AG08395 (cell line): ENCODE measurements around the gene STRADA.

ENCODE experiments used
- DNase-seq: peaks from one replicate; pipeline ENCODE4 v3.0.0; 2012; ENCODE audit warnings: mixed read lengths, low spot score

The STRADA gene

DNA sequence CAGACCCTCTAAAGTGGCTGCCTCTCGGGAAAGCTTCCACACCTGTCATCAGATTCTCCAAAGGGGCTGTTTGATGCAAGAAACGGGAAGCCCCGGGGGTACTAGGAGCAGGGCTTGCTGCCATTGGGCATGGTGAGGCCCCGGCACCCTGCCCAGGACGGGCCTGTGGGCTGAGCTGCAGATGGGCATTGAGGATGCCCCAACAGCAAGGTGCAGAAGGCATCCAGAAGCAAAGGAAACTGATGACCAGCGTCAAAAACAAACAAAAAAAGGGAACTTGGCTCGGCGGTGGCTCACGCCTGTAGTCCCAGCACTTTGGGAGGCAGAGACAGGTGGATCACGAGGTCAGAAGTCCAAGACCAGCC, 40.2 kb downstream of the STRADA start:
- no peak for DNase-seq

DNA sequence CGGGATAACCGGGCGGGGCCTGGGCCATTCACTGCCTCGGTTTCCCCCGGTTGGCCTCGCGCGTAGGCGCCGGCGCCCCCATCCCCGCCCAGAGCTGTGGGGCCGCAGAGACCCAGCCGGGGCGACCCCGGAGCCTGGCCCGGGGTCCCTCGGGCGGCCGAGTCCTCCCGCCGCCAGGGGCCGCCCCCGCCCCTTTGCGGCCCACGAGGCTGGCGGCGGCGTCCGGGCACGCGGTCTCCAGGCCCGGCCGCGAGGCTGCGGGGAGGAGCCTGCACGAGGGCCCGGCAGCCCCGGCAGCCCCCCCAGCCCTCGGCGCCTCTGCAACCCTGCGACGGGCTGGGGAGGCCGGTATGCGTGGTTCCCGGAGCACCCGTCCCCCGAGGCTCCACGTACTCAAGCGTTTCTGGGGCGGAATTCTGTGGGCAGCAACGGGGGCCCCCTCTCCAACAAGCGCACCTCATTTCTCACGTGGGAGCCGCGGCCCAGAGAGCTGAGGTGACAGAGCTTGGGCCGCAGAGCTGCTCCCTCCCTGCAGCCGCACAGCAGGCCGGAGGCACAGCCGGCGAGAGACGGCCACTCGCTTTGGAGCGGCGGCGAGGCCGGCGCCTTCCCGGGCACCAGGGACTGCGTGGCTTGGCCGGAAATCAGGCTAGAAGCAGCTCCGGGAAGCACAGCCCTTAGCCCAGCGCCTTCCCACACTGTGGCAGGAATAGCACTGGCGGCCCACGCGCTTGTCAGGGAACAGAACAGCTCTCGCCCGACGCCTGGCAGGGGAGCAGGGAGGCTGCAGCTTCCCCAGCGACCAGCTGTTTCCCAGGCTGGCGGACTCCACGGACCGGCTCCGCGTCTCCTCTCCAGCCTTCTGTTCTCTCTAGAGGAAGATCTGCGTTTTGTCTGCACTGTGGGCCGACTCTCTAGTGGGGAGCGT, 40.8 kb downstream of the STRADA start:
- DNase-seq, result peak; percentile 48

DNA sequence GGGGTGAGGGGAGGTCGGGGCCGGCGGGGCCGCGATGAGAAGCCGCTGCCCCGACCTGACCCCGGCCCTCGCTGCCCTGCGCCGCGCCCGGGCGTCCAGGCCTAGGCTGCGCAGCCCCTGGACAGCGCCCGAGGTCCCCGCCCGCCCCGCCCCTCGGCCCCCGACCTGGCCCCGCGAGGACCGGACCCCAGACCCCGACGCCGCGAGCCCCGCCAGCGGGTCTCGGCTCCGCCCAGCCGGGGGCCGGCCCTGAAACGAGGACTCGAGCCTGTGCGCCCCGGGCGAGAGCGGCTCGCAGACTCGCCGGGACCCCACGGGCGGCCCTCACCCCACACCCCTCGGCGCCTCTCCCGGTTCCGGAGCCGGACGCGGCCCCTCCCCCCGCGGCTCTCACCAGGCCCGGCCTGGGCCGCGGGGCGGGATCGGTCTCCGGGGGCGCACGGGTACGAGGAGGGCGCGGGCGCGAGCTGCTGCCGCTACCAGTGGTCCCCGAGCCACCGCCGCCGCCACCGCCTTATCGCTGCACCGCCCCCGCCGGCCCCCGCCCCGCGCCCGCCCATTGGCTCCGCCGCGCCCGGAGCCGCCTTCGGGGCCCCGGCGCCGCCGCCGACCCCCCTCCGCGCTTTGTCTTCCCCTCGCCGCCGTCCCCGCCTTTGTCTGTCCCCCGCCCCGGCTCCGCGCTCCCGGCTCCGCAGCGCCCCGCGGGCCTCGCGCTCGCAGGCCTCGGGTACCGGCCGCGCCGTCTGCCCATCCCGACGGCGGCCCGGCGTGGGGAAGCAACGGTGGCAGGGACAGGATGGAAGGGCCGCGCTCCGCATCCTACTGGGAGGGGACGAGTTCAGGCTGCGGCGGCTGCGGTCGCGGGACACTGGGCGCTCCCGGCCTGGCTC, 41.7 kb downstream of the STRADA start, which contains the start of gene LIMD2:
LIMD2 (minus strand) TSS at position 488 of the 890 bp plus-strand sequence. CDS start 827 bp downstream, outside the sequence.
- peak; percentile 50 for DNase-seq

DNA sequence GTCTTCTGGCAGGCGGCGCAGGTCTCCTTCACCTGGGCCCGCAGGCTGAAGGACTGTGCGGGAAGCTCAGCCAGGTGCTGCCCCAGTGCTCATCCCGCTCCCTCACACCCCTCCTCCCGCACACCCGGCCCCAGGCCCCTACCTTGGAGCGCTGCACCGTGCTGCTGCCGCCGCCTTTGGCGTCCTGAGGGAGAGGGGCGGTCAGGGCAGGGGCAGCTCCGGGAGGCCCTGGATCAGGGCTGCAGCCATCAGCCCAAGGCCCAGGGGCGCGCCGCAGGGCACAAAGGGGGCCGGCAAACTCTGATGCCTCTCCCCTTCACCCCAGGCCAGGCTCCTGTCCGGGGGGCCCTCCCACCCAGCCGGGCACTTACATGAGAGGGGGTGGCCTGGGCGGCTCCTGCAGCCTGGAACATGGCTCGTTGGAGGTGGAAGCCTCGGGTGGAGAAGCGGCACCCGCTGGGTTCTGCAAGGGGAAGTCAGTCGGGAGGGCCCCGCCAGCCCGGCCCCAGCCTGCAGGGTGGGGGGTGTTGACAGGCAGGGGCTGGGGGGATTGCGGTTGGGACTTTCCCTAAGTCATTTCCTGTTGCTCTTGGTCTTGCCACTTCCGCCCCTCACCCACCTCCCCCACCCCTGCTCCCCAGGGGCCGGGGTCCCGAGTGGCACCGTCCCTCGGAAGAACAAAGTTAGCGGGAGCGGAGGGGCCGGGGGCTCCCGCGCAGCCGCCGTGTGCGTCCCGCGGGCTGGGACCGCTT, 42.5 kb downstream of the STRADA start:
- no peak for DNase-seq

DNA sequence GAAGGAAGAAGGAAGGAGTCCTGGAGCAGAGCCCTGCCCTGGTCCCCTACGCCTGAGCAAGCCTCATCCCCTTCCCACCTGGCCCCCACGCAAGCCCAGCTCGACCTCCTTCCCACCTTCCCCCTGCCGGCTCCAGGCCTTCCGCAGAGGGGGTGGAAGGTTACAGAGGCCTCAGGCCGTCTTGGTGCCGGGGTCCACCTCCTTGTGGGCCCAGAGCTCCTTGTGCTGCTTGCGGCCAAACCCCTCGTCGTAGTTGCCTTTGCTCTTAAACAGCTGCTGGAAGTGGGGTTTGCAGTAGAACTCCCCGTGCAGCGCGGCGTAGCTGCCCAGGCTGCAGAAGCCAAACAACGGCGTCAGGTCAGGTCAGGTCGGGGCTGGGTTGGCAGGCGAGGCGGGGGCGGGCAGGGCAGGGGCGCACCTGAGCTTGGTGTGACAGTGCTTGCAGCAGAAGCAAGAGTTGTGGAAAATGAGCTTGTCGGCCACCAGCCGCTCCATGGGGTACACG, 43.2 kb downstream of the STRADA start:
- DNase-seq, result no peak

DNA sequence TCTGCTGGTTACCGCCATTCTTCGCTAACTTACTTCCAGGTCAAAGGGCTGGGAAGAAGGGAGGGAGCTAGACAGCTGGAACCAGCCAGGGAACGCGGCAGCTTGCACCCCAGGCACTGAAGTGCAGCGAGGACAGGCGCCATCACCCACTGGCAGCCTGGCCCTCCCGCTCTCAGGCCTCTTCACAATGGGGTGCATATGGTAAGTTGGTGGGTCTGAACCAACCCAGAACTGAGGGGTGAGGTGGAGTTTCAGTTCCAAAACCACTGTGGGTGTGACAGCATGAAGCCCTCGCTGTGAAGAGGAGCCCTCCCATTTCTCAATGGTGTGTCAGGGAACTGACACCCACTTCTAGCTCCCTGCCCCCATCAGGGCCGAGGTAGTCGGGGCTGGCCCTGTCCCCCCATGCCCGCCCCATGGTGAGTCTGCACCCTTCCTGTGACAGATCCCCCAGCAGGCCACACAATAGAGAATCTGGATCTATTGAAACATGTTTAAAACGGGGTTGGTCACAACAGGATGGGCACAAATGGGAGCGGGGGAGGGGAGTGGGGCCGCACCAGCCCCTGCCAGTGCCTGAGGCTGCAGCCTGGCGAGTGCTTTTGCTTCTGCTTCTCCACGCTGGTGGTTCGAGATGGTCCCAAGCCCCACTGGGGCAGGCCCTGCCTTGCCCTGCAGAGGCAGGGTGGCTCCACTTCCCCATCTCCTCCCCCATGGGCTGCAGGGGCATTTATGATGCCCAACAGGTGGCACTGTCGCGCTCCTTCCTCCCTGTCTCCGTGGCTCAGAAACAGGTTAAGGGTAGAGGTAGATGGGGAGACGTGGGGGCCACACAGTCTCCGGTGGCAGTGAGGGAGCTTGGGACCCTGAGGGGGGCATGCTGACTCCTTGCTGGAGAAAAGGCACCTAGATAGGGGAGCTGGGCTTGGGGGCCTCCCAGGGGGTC, 44.0 kb downstream of the STRADA start:
- peak; percentile 42 for DNase-seq

DNA sequence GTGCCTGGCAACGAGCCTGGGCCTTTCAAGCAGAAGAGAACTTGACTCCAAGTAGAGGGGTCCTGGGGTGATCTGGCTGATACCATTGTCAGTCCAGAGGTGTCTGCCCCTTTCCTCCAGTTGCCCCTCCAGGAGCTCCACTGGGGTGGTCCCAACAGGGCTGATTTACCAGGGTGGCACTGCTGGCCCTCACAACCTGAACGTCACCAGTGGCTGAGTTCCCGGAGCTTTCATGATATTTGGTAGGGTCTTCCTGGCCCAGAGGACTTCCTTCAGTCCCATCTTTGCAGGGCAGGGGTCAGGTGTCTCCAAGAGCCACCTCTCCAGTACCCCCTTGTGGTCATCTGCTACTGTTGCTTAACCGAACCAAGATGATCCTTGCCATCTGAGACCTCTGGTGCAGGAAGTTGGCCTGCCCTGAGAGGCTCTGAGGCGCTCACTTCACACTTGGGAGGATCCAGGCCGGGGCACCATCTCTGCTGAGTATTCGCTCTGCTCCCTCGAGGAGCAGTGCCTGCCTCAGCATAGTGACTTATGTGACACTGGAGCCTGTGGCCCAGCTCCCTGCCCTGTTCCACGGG, 45.1 kb downstream of the STRADA start:
- DNase-seq, result peak; percentile 52

DNA sequence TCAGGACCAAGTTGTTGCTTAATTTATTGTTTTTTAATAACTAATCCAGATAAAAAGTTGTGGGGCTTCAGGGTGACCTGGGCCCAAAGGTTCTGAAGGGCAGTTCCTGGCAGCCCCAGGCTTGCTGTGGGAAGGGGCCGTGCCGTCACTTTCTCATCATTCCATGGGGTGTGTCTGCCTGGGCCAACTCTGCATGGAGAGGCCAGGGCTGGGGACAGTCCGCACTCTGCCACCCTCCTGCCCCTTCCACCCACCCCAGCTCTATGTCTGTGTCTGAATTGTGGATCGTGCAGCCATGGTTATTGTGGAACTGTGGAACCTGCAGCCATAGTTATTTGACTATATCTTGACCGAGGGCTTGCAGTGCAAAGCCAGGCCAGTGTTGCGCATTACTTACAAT, 45.7 kb downstream of the STRADA start:
- no peak for DNase-seq

DNA sequence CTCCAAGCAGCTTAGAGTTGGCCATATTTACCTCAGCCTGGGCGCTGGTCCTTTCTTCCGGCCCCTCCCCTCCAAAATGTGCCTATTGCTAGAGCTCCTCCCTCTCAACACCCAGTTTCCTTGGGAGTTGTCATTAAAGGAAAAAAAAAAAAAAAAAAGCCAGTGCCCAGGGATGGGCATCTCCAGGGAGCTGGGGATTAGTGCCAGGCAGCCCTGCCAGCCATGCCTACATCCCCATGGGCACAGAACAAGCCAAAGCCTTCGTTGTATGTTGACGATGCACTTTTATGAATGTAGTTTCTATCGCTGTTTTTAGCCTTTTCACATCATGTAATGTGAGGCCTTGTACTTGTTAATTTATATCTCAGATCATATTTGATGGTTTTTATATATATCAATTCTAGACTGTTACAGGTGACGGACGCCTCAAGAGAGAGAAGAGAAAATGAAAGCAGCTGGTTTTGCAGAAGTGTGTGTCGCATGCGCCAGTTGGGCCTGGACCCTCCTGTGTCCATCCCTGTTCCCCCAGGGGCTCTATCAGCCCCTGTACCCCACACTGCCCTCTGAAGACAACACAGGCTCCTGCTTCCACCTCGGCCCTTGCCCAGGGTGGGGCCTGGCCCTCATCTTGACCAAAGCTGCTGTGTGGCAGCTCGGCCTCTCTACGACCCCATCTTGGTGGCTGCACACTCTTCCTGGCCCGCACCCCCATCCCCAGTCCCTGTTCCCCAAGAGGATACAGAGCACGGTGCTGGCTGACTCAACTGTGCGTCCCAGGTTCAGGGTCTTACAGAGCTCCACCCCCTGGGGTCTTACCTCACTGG, 46.4 kb downstream of the STRADA start:
- no peak for DNase-seq

DNA sequence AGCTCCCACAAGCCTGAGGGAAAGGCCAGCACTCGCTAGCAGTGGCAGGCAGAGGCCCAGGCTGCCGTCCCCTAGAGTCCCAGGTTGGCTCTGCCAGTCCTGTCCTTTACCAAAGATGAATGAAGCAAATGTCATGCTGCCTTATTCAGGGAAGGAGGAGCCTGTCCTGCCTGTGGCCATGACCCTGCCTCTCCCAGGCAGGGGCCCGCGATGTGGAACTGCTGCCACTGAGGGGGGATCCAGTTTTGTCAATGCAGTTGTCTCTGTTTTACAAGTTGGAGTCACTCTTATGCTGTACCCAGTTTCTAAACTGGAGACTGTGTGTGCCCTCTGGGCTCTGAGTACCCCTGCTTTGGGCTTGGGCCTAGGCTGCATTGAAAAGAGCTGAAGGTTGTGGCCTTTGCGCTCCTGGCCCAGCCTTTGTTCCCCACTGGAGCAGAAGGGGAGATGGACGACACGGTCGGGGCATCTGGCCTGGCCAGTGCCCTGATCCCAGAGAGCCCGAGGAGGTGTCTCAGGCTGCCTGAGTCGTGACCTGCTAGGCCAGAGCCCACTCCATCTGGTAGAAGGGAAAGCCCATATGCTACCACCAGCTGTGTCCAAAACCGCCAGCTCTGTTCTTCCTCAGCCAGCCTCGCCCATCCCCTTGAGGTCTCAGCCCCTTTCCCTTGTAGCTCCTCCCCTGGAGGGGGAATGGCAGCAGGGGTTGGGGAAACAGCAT, 47.2 kb downstream of the STRADA start:
- DNase-seq, result no peak

DNA sequence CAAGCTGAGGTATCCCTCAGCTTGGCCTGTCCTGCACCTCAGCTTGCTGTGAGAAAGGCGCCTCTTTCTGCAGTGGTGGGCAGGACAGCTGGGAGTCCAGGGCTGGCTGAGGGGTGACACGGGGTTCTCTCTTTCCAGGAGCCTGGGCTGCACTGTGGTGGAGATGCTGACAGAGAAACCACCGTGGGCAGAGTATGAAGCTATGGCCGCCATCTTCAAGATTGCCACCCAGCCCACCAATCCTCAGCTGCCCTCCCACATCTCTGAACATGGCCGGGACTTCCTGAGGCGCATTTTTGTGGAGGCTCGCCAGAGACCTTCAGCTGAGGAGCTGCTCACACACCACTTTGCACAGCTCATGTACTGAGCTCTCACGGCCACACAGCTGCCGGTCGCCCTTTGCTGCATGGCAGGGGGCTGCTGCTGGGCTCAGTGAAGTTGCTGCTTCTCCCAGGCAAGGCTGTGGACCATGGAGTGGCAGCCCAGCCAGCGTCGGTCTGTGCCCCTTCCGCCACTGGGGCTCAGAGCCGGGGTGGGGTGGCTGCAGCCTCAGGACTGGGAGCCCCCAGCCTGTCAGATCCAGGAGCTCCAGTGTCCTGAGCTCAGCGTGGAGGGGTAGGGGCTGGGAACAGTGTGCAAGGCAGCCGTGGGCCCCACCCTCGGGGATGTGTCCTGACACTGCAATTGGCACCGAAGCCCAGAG, 48.0 kb downstream of the STRADA start:
- no peak for DNase-seq

DNA sequence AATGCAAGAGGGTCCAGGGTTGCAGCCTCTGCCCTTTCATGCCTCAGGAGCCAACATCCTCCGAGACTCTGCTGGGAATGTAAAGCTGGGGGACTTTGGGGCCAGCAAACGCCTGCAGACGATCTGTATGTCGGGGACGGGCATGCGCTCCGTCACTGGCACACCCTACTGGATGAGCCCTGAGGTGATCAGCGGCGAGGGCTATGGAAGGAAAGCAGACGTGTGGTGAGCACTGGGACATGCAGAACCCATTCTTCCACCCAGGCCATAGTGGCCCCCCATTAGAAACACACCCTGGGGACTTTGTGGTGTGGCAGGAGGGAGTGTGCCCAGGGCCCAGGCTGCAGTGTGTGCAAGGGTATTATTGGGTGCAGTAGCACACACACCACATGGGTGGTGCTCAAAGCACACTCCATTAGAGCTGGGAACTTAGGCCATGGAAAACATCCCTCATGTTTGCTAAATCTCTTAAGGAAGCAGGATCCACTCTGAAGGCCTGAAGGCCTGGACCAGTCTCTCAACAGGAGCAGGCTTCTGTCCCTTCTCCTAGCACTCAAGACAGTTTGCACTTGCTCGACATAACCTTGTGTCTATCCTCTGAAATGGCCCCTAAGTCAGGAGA, 49.3 kb downstream of the STRADA start:
- DNase-seq, result no peak

DNA sequence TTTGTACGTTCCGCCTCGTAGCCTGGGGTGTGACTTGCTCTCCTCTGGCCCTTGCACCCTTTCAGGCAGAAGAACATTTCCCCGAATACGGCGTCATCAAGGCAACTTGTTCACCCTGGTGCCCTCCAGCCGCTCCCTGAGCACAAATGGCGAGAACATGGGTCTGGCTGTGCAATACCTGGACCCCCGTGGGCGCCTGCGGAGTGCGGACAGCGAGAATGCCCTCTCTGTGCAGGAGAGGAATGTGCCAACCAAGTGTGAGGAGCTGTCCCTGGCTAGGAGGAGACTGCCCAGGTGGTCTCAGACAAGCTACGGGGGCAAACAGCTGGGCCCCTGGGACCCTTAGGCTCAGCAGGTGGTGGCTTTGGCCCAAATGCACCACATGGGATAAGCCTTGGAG, 52.1 kb downstream of the STRADA start:
- no peak for DNase-seq

DNA sequence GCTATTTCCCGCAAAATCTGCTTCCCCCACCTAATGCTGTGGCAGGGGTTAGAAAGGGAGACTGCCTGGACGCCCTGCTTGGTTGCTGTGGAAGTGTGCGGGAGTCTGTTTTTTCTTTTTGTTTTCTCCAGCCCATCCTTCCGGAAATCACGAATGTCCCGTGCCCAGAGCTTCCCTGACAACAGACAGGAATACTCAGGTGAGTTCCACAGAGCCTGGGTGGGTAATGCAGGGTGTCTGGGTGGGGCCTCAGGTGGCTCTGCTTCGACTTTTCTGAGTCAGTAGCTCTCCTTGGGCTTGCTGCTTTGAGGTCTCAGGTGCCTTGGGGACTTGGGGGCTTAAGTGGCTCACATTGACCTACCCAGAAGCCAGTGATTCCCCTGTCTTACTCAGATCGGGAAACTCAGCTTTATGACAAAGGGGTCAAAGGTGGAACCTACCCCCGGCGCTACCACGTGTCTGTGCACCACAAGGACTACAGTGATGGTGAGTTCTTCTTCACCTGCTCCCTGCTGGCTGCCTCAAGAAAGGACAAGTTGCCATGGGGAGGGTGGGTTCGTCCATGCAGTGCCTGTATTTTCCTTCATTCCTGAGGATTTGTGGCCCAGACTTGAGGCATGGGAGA, 53.1 kb downstream of the STRADA start:
- DNase-seq, result no peak

DNA sequence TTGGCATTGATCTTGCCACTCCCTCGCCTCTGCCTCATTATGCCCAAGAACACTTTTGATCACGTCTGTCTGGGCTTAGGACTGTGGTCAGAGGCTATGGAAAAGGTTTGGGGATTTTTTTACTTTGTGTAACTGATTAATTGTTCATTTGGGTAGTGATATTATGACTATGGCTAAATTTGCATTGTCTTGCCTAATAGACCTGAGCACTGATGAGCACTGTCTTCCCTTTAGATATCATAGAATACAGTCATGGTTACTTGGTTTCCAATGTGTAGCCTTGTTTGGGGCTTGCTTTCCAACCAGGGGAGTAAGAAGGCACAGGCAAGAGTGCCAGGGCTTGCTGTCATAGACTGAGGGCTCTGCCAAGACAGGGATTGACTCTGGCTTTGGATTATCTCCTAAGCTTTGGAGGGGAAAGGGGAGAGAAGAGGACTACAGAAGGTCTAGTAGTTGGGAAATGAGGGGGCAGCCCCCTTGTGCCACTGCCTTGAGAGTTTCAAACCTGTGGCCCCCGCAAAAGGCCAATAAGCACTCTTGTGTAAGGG, 55.4 kb downstream of the STRADA start:
- DNase-seq, result no peak

DNA sequence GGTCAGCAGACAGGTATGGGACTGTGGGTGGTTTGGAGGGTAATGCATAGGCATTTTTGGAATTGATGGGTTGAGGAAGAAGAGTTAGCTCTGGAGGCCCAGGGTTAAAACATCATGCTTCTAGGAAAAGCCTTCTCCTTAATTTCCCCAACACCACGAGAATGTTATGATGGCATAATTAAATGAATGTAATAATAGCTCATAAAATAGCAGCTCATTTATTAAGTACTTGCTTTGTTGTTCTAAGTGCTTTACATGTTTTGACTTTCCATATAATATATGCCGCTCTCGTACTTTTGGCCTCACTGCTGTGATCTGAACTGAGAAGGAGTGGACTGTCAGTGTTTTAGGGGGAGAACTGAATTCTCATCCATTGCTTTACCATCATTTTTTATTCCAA, 56.0 kb downstream of the STRADA start:
- DNase-seq, result no peak

DNA sequence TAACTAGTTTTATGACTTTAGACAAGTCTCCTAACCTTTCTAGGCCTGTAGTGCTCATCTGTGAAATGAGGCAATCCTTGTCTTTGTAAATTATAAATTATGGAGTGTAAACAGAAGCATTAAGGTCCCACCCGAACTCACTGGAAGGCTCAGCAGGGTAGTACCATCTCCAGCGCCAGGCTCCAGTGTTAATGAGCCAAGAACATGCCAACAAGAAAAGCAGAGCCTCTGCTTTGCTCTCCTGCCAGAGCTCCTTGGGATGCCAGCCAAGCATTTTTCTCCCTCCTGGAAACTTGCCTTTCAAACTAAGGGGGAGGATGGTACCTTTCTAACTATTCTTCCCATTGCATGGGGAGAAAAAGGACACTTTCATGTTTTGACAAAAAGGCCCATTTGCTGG, 56.6 kb downstream of the STRADA start:
- DNase-seq, result peak; percentile 32
